VCaP (cell line): ENCODE data around the gene KRTAP12-1.

Experiments used
- H3K27ac ChIP-seq: fragments of 450-650 bp; 2 replicates; pipeline ENCODE4 v1.5.1; 2017
- CTCF ChIP-seq: fragments of 450-650 bp; conservative IDR thresholded peaks from 2 replicates; pipeline ENCODE4 v1.5.1; 2017; ENCODE audit warnings: mild to moderate bottlenecking, moderate library complexity

The KRTAP12-1 gene

GRCh38 chr21:44681861-44682579 lies at the start of gene KRTAP12-1:
Gene KRTAP12-1, minus strand, starts transcription at chr21:44682163. Its CDS starts 40 bp downstream, at chr21:44682123.
- no peak for TF ChIP-seq CTCF
- no peak within 1 kb of the TSS for H3K27ac ChIP-seq

- no peak overlapping the region for H3K27ac ChIP-seq
- no peak for TF ChIP-seq CTCF
These were observed 49.1 kb upstream of the KRTAP12-1 start for GRCh38 chr21:44730951-44731579.

- TF ChIP-seq CTCF, result no peak
- H3K27ac ChIP-seq, result no peak overlapping the region
These were observed 48.0 kb upstream of the KRTAP12-1 start for GRCh38 chr21:44730028-44730395.

- H3K27ac ChIP-seq, result no peak overlapping the region
- no peak for TF ChIP-seq CTCF
These were observed 47.5 kb upstream of the KRTAP12-1 start for GRCh38 chr21:44729336-44730027.

GRCh38 chr21:44728716-44729115 lies 46.8 kb upstream of the KRTAP12-1 start:
- no peak for TF ChIP-seq CTCF
- no peak overlapping the region for H3K27ac ChIP-seq

GRCh38 chr21:44727757-44728156 lies 45.8 kb upstream of the KRTAP12-1 start:
- no peak for TF ChIP-seq CTCF
- no peak overlapping the region for H3K27ac ChIP-seq

- no peak for TF ChIP-seq CTCF
- no peak overlapping the region for H3K27ac ChIP-seq
These were observed 45.4 kb upstream of the KRTAP12-1 start for GRCh38 chr21:44727321-44727720.
